ENCODE results near the gene PLEKHG3.

Gene PLEKHG3

DNA sequence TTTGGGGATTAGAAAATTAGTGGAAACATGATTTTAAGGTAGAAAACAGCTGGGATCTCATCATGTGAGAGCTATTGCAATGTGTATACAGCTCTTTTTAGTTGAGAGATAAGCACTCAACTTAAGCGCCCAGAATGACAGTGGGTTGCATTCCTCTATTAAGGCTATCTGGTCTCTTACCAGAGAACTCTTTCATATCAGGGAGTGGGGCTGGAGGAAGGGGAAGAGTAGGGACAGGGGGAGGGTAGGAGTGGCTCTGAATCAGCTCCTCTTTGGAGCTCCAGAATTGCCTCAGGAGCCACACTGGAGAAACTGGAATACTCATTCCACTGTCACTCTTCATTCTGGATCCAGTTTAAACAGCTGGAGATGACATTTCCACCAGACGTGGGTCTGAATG, 9.2 kb upstream of the PLEKHG3 start:
- no peaks in the 10 kb centered on the region for H3K9me3 Mint-ChIP-seq
- no peak overlapping the region for H3K4me3 Mint-ChIP-seq
- ATAC-seq (no peak), DNase-seq (ENCODE audit: low spot score in 2 of 2) (no peak)
- H3K27ac Mint-ChIP-seq, result no peak overlapping the region
- H3K36me3 Mint-ChIP-seq, result no peaks in the 10 kb centered on the region
- H3K4me1 Mint-ChIP-seq, result peaks cover 27% of the 10 kb centered on the region

DNA sequence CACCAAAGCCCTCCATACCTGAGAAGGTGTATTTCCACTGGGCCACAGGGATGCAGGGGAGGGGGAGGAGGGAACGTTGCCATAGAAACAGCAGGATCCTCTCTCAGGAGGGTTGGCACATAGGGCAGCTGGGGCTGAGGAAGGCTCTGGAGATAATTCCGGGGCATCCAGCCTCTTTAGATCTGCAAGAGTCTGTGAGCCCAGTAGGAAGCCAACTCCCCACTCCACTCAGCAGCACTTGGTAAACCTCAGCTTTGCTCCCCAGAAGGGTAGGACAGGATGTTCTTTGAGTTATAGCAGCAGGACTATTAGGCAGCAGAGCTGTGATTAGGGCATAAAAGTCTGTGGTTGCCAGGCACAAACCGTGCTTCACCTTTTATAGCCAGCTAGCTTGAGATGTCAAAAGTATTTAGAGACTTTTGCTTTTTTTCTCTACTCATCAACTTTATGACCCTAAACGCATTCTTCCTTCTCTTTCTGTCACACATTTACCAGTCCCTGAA, 7.8 kb upstream of the PLEKHG3 start:
- Mint-ChIP-seq H3K27ac (peak overlapping the region; percentile 62), H3K4me3 (no peak overlapping the region), H3K4me1 (peaks cover 27% of the 10 kb centered on the region), H3K36me3 (no peaks in the 10 kb centered on the region), H3K9me3 (no peaks in the 10 kb centered on the region)
- peak; percentile 62 for ATAC-seq
- no peak for DNase-seq (ENCODE audit: low spot score in 2 of 2)

DNA sequence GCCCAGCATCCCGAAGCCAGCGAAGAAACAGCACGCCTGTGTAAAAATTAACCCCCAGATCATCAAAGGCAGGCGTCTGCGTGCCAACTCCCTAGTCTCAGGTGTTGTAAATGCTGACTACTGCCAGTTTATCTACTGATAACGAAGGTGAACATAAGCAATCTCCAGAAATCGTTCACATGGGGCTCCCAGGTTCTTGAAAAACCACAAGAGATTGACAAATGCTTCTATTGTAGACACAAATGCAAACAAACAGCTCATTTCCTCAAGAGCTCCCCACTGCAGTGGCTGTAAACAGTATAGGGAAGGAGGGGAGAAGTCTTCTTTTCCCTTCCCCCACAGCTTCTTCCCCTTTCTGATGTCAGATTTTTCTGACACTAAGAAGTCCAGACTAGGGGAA, 5.3 kb upstream of the PLEKHG3 start:
- Mint-ChIP-seq H3K36me3 (no peaks in the 10 kb centered on the region), H3K9me3 (no peaks in the 10 kb centered on the region), H3K27ac (no peak overlapping the region), H3K4me1 (peaks cover 42% of the 10 kb centered on the region), H3K4me3 (no peak overlapping the region)
- no peak for DNase-seq (ENCODE audit: low spot score in 2 of 2)
- ATAC-seq, result peak; percentile 67

DNA sequence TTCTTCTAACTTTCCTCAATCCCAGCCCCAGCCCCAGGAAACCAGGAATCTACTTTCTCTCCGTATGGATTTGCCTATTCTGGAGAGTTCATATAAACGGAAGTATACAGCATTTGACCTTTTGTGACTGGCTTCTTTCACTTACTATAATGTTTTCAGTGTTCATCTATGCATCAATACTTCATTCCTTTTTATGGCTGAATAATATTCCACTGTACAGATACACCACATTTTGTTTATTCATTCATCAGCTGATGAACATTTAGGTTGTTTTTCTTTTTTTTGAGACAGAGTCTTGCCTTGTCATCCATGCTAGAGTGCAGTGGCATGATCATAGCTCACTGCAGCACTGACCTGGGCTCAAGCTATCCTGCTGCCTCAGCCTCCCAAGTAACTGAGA, 3.9 kb upstream of the PLEKHG3 start:
- no peak overlapping the region for H3K4me3 Mint-ChIP-seq
- no peaks in the 10 kb centered on the region for H3K36me3 Mint-ChIP-seq
- peaks cover 43% of the 10 kb centered on the region for H3K4me1 Mint-ChIP-seq
- H3K9me3 Mint-ChIP-seq, result no peaks in the 10 kb centered on the region
- no peak for DNase-seq (ENCODE audit: low spot score in 2 of 2)
- ATAC-seq, result no peak
- H3K27ac Mint-ChIP-seq, result no peak overlapping the region

DNA sequence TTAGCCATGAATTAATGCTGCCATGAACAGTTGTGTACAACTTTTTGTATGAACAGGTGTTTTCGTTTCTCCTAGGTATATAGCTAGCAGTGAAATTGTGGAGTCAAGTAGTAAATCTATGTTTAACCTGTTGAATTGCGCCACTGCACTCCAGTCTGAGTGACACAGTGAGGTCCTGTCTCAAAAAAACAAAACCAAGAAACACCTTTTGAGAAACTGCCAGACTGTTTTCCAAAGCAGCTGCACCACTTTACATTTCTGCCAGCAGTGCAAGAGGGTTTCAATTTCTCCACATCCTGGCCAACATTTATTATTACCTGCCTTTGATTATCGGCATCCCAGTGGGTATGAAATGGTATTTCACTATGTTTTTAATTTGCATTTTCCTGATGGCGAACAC, 3.3 kb upstream of the PLEKHG3 start:
- Mint-ChIP-seq H3K27ac (no peak overlapping the region), H3K36me3 (no peaks in the 10 kb centered on the region), H3K4me3 (no peak overlapping the region), H3K4me1 (peaks cover 50% of the 10 kb centered on the region), H3K9me3 (no peaks in the 10 kb centered on the region)
- DNase-seq (ENCODE audit: low spot score in 2 of 2), result no peak
- ATAC-seq, result no peak

DNA sequence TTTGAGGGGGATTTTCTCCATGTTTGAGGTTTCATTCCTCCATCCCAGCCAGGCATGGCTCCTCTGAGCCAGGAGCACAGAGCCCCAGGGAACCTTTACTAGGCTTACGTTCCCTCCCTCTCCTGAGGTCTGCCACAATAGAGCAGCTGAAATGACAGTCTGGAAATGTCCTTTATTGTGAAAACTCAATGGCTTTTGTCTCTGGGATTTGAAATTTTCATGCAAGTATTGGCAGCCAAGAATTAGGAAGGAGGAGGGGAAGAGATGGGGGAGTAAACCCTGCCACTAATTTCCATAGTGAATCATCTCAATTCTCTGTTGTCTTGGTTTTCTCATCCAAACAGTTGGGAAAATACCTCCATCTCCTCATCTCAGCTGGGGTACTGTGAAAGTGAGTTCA, 2.6 kb upstream of the PLEKHG3 start:
- H3K9me3 Mint-ChIP-seq, result no peaks in the 10 kb centered on the region
- ATAC-seq (no peak), DNase-seq (ENCODE audit: low spot score in 2 of 2) (no peak)
- H3K4me1 Mint-ChIP-seq, result peaks cover 52% of the 10 kb centered on the region
- no peak overlapping the region for H3K27ac Mint-ChIP-seq
- no peaks in the 10 kb centered on the region for H3K36me3 Mint-ChIP-seq
- no peak overlapping the region for H3K4me3 Mint-ChIP-seq

DNA sequence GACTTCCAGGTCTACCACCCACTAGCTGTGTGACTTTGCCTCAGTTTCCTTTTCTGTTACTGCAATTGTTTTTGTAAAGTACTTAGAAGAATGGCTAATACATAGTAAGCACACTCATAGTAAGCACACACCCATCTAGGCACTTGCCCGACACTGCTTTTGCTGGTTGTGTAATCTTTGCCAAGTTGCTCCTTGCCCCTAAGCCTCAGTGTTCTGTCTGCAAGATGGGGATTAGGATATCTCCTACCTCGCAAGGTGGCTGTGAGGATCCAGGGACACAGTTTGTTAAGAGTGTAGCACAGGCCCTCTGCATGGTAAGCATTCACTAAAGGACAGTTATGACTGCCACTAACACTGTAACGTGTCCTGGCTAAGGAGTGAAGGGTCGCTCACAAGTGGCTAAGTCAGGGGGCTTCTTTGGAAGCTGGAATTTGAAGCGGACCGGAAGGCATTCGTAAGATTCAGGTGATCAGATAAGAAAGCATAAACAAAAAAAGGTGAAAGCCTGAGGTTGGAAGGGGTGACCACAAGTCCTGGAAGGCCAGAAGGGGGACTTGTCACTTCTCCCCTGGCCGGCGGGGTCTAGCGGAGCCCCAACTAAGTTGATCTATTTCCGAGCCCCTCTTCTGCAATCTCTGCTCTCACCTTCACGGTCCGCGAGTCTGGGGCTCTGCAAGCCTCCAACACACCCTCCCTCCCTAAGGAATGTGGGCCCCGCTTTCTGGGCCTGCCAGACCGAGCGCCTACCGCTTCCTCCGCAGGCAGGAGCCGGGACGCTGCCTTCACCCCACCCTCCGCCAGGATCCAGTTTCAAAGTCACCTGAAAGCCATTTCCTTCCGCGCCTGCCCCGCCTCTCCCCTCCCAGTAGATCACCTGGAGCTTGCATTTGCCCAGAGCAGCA, 1.5 kb upstream of the PLEKHG3 start:
- Mint-ChIP-seq H3K36me3 (no peaks in the 10 kb centered on the region), H3K4me3 (peak overlapping the region; percentile 73), H3K9me3 (no peaks in the 10 kb centered on the region), H3K4me1 (peaks cover 52% of the 10 kb centered on the region), H3K27ac (no peak overlapping the region)
- DNase-seq (ENCODE audit: low spot score in 2 of 2), result no peak
- no peak for ATAC-seq

DNA sequence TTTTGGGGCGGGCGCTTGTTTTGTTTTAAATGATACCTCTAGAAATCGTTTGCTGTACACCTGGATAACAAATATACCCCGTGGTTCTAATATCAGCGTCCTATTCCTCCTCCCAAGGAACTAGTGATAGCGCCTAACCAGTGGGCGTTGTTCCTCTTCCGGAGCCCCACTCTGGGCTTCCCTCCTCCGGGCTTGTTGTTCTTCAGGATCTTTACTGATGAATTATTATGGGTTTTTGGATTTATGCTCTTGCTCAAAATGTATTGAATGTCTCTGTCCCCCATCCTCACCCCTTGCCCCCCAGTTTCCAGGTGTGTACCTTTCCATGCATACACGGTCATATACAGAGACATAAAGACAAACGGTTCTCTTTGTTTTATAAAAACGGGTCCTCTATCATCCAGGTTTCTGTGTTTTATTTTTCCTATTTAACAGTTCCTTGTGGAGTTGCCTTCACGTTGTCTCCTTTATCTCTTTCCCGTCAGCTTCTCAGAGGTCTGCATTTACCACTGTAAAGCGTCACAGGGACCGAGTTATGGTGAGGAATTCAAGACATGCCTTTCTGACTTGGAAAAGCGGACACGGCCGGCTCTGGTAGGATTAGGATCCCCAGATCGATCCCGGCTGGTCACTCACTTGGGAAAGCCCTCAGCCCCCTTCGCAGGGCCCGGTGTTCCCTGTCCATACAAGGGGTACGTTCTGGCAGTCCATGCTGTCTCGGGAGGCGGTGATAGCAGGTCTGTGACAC, 655 bp upstream of the PLEKHG3 start:
- ATAC-seq (no peak), DNase-seq (ENCODE audit: low spot score in 2 of 2) (no peak)
- Mint-ChIP-seq H3K36me3 (no peaks in the 10 kb centered on the region), H3K27ac (peak overlapping the region; percentile 26), H3K4me1 (peaks cover 54% of the 10 kb centered on the region), H3K9me3 (no peaks in the 10 kb centered on the region), H3K4me3 (peak overlapping the region; percentile 73)

DNA sequence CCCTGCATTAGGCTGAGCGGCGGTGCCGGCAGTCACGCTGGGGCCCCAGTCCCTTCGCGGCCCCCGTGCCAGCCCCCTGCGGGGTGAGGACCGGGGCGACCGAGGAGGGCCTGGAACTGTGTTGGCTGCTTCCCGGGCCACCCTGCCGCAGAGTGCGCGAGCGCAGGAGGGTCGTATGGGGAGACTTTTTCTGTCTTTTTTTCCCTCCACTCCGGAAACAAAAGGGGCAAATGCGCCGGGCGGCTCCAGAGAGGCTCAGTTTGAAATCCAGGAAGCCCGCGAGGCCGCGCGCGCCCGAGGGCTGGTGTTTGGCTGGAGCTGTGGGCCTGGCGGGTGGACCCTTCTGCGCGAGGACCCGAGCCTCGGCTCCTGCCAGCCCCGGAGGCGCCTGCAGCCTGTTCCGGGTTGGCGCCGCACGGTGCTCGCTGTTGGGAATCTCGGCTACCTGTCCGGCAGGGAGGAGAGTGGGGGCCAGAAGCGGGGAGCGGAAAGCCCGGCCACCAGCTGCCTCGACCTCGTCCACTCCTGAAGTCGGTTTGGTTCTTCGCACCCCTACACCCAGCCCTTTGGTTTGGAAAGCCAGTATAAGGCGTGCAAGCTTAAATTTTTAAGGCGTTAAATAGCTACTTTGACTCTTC, 638 bp downstream of the PLEKHG3 start:
- Mint-ChIP-seq H3K36me3 (no peaks in the 10 kb centered on the region), H3K27ac (peak overlapping the region; percentile 92), H3K4me3 (peak overlapping the region; percentile 73), H3K4me1 (peaks cover 62% of the 10 kb centered on the region), H3K9me3 (no peaks in the 10 kb centered on the region)
- DNase-seq (ENCODE audit: low spot score in 2 of 2), result peak; percentile 33 to 69
- ATAC-seq, result peak; percentile 4

DNA sequence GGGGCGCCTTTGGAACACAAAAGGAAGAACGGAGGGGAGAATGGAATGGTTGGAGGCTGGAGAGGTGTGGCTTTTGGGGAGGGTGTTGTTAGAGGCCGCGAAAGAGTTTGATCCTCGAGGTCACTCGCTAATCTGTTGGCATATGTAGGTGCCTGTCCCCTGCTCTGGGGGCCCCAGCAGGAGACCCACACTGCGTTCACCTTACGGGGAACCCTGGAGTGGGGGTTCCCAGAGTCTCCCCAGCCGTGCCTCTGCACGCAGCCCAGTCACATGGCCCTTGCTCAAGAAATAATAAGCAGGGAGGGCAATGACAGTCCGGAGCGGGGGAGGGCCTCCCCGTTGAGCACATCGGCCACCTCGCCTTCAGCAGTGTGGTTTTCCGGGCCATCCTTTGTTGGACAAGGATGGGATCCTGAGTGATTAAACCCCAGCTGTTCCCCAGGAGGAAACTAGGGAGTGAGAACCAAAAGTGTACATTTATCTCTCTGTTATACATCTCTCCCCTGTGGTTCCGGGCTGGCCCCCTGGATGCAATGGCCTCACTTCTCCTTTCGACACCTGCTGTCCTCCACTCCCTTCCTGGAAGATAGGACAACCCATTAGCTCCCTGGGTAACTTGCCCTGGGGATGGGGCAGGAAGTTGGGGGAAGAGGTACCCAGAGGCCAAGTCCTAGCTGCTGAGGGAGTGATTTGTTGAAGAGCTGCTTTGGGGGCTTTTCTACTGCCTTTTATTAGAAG, 1.3 kb downstream of the PLEKHG3 start:
- no peak for DNase-seq (ENCODE audit: low spot score in 2 of 2)

DNA sequence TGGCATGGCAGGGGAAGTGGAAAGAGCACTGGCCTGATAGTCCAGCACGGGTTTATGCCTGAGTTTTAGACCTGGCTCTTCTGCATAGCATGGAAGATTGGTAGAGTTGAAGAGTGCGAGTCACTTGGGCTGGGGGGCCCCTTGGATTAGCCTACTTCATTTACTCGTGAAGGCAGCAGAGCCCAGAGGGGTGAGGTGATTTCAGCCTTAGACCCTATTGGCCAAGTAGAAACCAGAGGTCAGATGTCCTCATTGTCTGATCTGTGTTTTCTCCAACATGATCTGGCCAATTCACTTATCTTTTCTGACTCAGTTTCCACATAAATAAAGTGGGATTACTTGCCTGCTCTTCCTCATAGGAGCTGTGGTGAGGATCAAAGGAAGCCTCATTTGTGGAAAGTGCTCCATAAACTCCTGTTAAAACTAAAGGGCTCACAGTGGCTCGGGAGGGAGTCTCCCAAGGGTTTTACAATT, 1.9 kb downstream of the PLEKHG3 start:
- Mint-ChIP-seq H3K9me3 (no peaks in the 10 kb centered on the region), H3K27ac (peak overlapping the region; percentile 92), H3K4me3 (peak overlapping the region; percentile 73), H3K36me3 (no peaks in the 10 kb centered on the region), H3K4me1 (peaks cover 72% of the 10 kb centered on the region)
- ATAC-seq (no peak), DNase-seq (ENCODE audit: low spot score in 2 of 2) (no peak)

More for the DNA sequence above, 1.3 kb downstream of the PLEKHG3 start:
- H3K4me3 Mint-ChIP-seq, result peak overlapping the region; percentile 73
- H3K36me3 Mint-ChIP-seq, result no peaks in the 10 kb centered on the region
- no peaks in the 10 kb centered on the region for H3K9me3 Mint-ChIP-seq
- ATAC-seq, result peak; percentile 58
- H3K4me1 Mint-ChIP-seq, result peaks cover 69% of the 10 kb centered on the region
- H3K27ac Mint-ChIP-seq, result peak overlapping the region; percentile 92

DNA sequence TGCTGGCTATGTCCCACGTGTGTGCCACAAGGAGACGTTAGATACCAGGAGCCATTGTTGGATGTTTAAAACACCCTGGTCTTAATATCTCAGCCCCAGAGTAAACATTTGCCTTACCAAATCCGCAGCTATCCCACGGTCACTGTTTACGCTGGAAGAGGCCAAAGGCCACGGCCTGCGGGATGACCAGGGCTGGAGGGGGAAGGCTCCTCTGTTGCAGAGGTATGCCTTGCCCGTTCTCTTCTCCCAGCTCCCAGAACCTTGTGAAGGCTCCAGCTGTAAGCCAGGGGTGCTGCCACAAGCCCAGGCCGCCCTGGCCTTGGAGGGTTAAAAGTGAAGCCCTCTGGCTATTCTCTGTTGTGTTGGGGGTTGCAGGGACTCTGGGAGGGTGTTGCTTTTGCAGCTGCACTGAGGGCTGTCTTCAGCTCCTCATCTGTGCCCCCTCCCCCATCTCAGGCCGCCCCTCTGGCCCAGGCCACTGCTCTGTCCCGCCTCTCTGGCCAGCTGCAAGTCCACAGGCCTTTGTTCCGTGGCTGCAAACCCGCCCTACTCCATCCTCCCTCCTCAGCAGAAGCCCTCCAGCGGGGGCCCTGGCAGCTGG, 2.5 kb downstream of the PLEKHG3 start:
- Mint-ChIP-seq H3K27ac (peak overlapping the region; percentile 96), H3K36me3 (no peaks in the 10 kb centered on the region), H3K4me1 (peaks cover 72% of the 10 kb centered on the region), H3K9me3 (no peaks in the 10 kb centered on the region), H3K4me3 (peak overlapping the region; percentile 73)
- DNase-seq (ENCODE audit: low spot score in 2 of 2) (no peak), ATAC-seq (no peak)

DNA sequence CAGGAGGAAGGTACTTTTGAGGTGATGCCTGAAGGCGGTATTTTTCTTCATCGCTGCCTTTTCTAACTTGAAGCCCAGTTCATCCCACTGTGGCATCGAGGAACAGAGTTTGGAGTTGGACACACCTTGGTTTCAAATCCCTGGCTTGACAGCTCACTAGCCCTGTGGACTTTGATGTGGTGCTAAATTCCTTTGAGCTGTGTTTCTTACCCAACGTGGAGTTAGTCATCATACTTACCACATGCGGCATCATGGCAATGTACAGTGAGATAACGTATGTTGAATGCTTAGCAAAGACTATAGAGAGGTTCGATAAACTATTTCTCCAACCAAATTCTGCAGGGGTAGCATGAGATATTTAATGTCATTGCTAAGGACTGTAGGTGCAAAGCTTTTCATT, 3.4 kb downstream of the PLEKHG3 start:
- peak overlapping the region; percentile 73 for H3K4me3 Mint-ChIP-seq
- no peak for DNase-seq (ENCODE audit: low spot score in 2 of 2)
- H3K9me3 Mint-ChIP-seq, result peaks cover under 1% of the 10 kb centered on the region
- H3K36me3 Mint-ChIP-seq, result no peaks in the 10 kb centered on the region
- peaks cover 77% of the 10 kb centered on the region for H3K4me1 Mint-ChIP-seq
- ATAC-seq, result peak; percentile 76
- peak overlapping the region; percentile 96 for H3K27ac Mint-ChIP-seq
